GM23338 (cell line): ENCODE results near the gene TCL1A.

Source experiments
- CREB1 ChIP-seq: fragments of 250-450 bp; sonication (Bioruptor Pico); IDR thresholded peaks from 2 replicates; pipeline ENCODE4 v1.5.0; 2020; ENCODE audit warnings: low read depth, mild to moderate bottlenecking, moderate library complexity
- CTCF ChIP-seq, 2 experiments: fragments of 200-600 bp in 1 of 2; sonication (generic) in 1 of 2; conservative IDR thresholded peaks; 2 replicates each; pipeline versions ENCODE4 v1.5.1 to v1.6.1; 2016 to 2017; ENCODE audit warnings: antibody characterized with exemption in 2 of 2, low read depth in 2 of 2, mild to moderate bottlenecking in 2 of 2, moderate library complexity in 1 of 2
- EZH2 ChIP-seq: fragments of 200-600 bp; sonication (generic); IDR thresholded peaks from one replicate; pipeline ENCODE4 v1.8.0; 2017; ENCODE audit warnings: antibody characterized with exemption, mild to moderate bottlenecking, low read depth; ENCODE audit not compliant: unreplicated experiment
- EZH2phosphoT487 ChIP-seq: fragments of 200-600 bp; sonication (generic); IDR thresholded peaks from one replicate; pipeline ENCODE4 v1.8.1; 2018; ENCODE audit warnings: antibody characterized with exemption; ENCODE audit not compliant: unreplicated experiment
- JUNB ChIP-seq: IDR thresholded peaks from one replicate; pipeline ENCODE4 v1.6.1; 2016; ENCODE audit warnings: antibody characterized with exemption; ENCODE audit not compliant: unreplicated experiment
- POLR2AphosphoS5 ChIP-seq: IDR thresholded peaks from 2 replicates; pipeline ENCODE4 v1.6.1; 2016; ENCODE audit warnings: antibody characterized with exemption, low read depth
- REST ChIP-seq: IDR thresholded peaks from one replicate; pipeline ENCODE4 v1.6.1; 2018; ENCODE audit warnings: antibody characterized with exemption; ENCODE audit not compliant: unreplicated experiment
- ZNF114 ChIP-seq: fragments of 250-450 bp; sonication (Bioruptor Pico); IDR thresholded peaks from 2 replicates; pipeline ENCODE4 v1.5.0; 2020; ENCODE audit warnings: mild to moderate bottlenecking, moderate library complexity
- ZNF331 ChIP-seq: fragments of 250-450 bp; sonication (Bioruptor Pico); IDR thresholded peaks from 2 replicates; pipeline ENCODE4 v1.5.0; 2020; ENCODE audit warnings: low read depth, mild to moderate bottlenecking, moderate library complexity

DNA sequence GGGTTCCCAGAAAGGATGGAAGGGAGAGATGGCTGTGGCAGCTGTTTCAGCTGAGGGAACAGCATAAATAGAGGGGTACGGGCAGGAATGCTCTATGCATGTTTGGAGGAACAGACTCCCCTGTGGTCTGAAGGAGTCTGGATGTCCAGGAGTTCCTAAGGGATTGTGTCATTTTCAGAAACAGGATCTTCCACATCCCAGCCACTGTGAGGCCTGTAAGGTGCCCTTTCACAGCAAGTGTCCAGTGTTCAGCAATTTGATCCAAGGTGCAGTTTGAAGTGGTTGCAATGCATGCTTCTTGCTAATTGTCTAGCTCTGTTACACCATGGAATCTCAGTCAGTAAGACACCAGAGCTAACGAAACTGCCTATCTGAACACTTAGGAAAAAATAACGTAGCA is 46.7 kb upstream of the TCL1A start:
- TF ChIP-seq CTCF (conservative IDR thresholded peaks at IDR 0.05; ENCODE audit: low read depth in 2 of 2) (no peak), REST (no peak), JUNB (no peak), ZNF331 (CRISPR knock-in tag) (no peak), EZH2 (no peak), CREB1 (CRISPR knock-in tag) (no peak), POLR2AphosphoS5 (no peak), EZH2phosphoT487 (no peak), ZNF114 (CRISPR knock-in tag) (no peak)
